Fibroblast of lung (primary cell): ENCODE data around the gene NR1I3.

Source experiments
- CTCF ChIP-seq, 2 donors: IDR thresholded peaks in 1 of 2; conservative IDR thresholded peaks in 1 of 2; 1 replicate in 1 of 2; 2 replicates in 1 of 2; pipeline ENCODE4 v1.5.1; 2011 to 2012; ENCODE audit warnings: low read length in 2 of 2, control low read depth in 1 of 2, inconsistent platforms in 1 of 2, low read depth in 1 of 2, mild to moderate bottlenecking in 1 of 2
- EZH2 ChIP-seq: IDR thresholded peaks from 2 replicates; pipeline ENCODE4 v1.5.1; 2012; ENCODE audit warnings: low read length, control low read depth, mild to moderate bottlenecking; ENCODE audit errors: missing control alignments

DNA sequence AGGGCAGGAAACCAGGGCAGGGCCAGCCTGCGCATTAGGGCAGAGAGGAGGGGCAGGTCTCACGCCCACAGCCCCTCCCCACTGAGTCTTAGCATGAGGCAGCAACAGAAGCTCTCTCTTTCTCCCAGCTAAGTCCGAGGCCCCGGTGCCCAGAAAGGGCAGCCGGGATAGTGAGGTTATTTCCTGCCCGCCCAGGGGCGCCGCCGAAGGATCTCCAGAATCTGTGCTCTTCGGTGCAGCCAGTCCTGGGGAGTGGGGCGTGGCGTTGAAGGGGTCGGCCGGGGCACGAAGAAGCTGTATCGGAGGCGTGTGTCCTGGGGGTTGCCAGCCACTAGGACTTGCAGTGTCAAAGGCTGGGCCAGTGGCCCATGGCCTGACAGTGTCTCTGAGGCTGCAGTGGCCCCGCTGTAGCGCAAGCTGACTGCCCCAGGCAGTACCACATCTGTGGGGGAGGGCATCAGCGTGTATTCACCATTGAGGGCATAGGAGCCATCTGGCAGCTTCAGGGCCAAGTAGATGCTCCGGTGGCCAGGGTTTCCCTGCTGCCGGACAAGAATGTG lies 47.0 kb downstream of the NR1I3 start:
- TF ChIP-seq CTCF (conservative IDR thresholded peaks at IDR 0.05 in 1 of 2, IDR thresholded peaks at IDR 0.05 in 1 of 2; ENCODE audit: low read depth in 1 of 2, low read length in 2 of 2) (no peak), EZH2 (no peak)
